KMS-11 (cell line): ENCODE results near the gene SUGCT.

Experiments used
- H2AFZ ChIP-seq: fragments of 200-600 bp; sonication (generic); 2 replicates; pipeline ENCODE4 v1.6.1; 2016; ENCODE audit warnings: antibody characterized with exemption, mixed run types, low read depth
- H3K27ac ChIP-seq: fragments of 200-600 bp; sonication (generic); 2 replicates; pipeline ENCODE4 v1.6.1; 2016; ENCODE audit warnings: mild to moderate bottlenecking, mixed run types
- H3K27me3 ChIP-seq: fragments of 200-600 bp; sonication (generic); 2 replicates; pipeline ENCODE4 v1.6.1; 2017; ENCODE audit warnings: mild to moderate bottlenecking, low read depth, mixed run types, moderate library complexity; ENCODE audit not compliant: insufficient read depth
- H3K36me3 ChIP-seq: fragments of 200-600 bp; sonication (generic); 2 replicates; pipeline ENCODE4 v1.6.1; 2017; ENCODE audit warnings: mild to moderate bottlenecking, mixed run types; ENCODE audit not compliant: insufficient read depth
- H3K4me1 ChIP-seq: fragments of 200-600 bp; sonication (generic); 2 replicates; pipeline ENCODE4 v1.6.1; 2016; ENCODE audit warnings: mild to moderate bottlenecking, low read depth, mixed run types; ENCODE audit not compliant: poor library complexity, severe bottlenecking
- H3K4me2 ChIP-seq: fragments of 200-600 bp; sonication (generic); 2 replicates; pipeline ENCODE4 v1.7.0; 2016; ENCODE audit warnings: mild to moderate bottlenecking, mixed run types
- H3K4me3 ChIP-seq: fragments of 200-600 bp; sonication (generic); IDR thresholded peaks from 2 replicates; pipeline ENCODE4 v1.6.1; 2017; ENCODE audit warnings: low read depth, low read length, mixed read lengths; ENCODE audit not compliant: insufficient read depth
- H3K79me2 ChIP-seq: fragments of 200-600 bp; sonication (generic); 2 replicates; pipeline ENCODE4 v1.6.1; 2016; ENCODE audit warnings: low read depth, mixed run types; ENCODE audit not compliant: insufficient read depth
- H3K9ac ChIP-seq: fragments of 200-600 bp; sonication (generic); 2 replicates; pipeline ENCODE4 v1.6.1; 2016; ENCODE audit warnings: mild to moderate bottlenecking, mixed run types
- H4K20me1 ChIP-seq: fragments of 200-600 bp; sonication (generic); 2 replicates; pipeline ENCODE4 v1.6.1; 2016; ENCODE audit warnings: mild to moderate bottlenecking, mixed run types; ENCODE audit not compliant: insufficient read depth
- TF ChIP-seq, protein P1 (sequence below): fragments of 200-600 bp; sonication (generic); conservative IDR thresholded peaks from 2 replicates; pipeline ENCODE4 v1.6.1; 2017; ENCODE audit warnings: low read depth, mild to moderate bottlenecking, antibody characterized with exemption, low read length, moderate library complexity, mixed read lengths

Gene SUGCT

DNA sequence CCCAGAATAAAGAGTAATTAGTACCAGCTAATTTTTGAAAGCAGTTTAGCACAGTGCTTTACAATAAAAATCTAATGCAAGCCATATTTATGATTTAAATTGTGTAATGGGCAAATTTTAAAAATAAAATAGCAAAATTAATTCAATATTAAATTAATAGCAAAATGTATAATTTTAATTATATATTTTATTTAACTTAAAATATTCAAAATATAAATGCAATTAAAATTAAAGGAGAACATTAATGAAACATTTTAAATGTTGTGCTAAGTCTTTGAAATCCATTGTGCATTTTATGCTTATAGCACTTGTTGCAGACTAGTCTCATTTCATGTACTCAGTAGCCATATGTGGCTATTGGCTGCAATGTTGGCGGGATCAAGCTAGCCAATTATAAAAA lies 367.6 kb downstream of the SUGCT start:
- Histone ChIP-seq H3K27ac (no peak overlapping the region), H3K27me3 (no peaks in the 10 kb centered on the region), H3K9ac (no peak overlapping the region), H3K4me2 (no peak overlapping the region), H3K79me2 (no peaks in the 10 kb centered on the region), H3K4me1 (peaks cover 36% of the 10 kb centered on the region), H3K36me3 (no peaks in the 10 kb centered on the region), H2AFZ (no peak overlapping the region), H3K4me3 (no peak overlapping the region), H4K20me1 (no peaks in the 10 kb centered on the region)
- TF ChIP-seq, protein P1, sequence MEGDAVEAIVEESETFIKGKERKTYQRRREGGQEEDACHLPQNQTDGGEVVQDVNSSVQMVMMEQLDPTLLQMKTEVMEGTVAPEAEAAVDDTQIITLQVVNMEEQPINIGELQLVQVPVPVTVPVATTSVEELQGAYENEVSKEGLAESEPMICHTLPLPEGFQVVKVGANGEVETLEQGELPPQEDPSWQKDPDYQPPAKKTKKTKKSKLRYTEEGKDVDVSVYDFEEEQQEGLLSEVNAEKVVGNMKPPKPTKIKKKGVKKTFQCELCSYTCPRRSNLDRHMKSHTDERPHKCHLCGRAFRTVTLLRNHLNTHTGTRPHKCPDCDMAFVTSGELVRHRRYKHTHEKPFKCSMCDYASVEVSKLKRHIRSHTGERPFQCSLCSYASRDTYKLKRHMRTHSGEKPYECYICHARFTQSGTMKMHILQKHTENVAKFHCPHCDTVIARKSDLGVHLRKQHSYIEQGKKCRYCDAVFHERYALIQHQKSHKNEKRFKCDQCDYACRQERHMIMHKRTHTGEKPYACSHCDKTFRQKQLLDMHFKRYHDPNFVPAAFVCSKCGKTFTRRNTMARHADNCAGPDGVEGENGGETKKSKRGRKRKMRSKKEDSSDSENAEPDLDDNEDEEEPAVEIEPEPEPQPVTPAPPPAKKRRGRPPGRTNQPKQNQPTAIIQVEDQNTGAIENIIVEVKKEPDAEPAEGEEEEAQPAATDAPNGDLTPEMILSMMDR, result no peak

DNA sequence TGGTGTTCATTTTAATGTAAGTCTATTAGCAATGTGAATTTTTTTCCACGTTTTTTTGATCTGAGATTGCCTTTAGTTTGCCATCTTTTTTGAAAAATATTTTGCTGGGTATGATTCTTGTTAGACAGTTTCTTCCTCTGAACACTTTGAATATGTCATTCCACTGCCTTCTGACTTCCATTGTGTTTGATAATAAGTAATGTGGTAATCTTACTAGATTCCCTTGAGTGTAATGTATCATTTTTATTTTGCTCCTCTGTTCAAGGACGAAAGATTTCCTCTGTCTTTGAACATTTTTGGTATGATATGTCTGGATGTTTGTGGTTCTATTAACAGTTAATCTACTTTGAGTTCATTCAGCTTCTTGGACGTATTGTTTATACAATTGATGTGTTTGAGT lies 371.4 kb downstream of the SUGCT start:
- Histone ChIP-seq H4K20me1 (no peaks in the 10 kb centered on the region), H3K27ac (no peak overlapping the region), H2AFZ (no peak overlapping the region), H3K4me2 (no peak overlapping the region), H3K79me2 (no peaks in the 10 kb centered on the region), H3K4me3 (no peak overlapping the region), H3K27me3 (no peaks in the 10 kb centered on the region), H3K4me1 (peaks cover 4% of the 10 kb centered on the region), H3K36me3 (no peaks in the 10 kb centered on the region), H3K9ac (no peak overlapping the region)
- TF ChIP-seq, protein P1, result no peak

DNA sequence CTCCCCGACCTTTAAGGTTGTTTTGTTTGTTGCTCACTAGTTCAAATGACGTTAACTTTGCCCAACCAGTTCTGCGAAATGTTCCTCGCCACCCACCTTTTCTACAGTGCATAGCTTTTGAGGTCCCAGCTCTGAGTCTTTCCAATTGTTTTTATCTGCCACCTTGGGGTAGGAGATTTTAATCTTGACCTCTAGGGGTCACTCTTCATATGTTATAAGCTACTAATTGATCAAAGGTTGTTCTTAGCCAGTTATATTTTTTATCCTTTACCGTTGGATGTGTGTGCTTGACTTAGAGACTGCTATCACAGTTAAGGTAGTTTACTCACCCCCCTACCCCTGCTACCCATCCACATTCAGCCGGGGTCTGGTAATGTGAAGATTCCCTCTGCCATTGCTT lies 372.4 kb downstream of the SUGCT start:
- H3K4me2 ChIP-seq, result no peak overlapping the region
- H4K20me1 ChIP-seq, result no peaks in the 10 kb centered on the region
- TF ChIP-seq, protein P1, result peak; percentile 61
- H3K4me3 ChIP-seq, result no peak overlapping the region
- H3K36me3 ChIP-seq, result no peaks in the 10 kb centered on the region
- no peak overlapping the region for H2AFZ ChIP-seq
- H3K79me2 ChIP-seq, result no peaks in the 10 kb centered on the region
- H3K4me1 ChIP-seq, result no peaks in the 10 kb centered on the region
- no peak overlapping the region for H3K9ac ChIP-seq
- no peaks in the 10 kb centered on the region for H3K27me3 ChIP-seq
- no peak overlapping the region for H3K27ac ChIP-seq

DNA sequence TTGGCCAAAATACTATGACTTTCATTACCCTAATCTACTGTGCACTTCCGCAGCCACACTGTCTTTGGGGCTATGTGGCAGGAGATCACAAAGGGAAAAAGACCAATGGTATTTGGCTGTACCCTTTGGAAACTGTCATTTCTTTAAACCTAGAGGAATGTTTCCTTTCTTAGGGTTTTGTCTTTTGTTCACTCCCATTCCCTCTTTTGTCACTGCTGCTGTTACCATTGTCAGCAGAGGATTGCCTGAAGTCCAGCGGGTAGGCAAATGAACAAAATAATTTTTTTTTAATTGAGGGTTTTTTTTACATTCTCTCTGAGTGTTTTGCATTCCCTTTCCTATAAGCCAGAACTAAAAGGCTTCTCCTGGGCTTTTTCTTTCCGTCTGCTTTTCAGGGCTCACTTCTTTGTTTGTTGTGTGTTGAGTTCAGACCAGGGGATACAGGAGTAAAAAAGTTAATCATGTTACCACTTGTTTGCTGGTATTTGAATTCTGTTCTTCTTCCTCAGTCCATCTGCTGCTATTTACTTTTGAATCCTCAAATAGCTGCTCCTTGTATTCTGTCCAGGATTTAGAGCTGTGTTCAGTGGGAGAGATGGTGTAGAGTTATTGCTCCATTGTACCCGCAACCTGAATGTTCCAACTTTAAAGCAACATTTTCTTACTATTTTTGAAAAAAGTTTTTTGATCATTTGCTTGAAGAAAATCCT lies 374.6 kb downstream of the SUGCT start:
- Histone ChIP-seq H3K27me3 (no peaks in the 10 kb centered on the region), H3K4me1 (no peaks in the 10 kb centered on the region), H3K27ac (no peak overlapping the region), H3K4me2 (no peak overlapping the region), H3K36me3 (no peaks in the 10 kb centered on the region), H2AFZ (no peak overlapping the region), H4K20me1 (no peaks in the 10 kb centered on the region), H3K9ac (no peak overlapping the region), H3K4me3 (no peak overlapping the region), H3K79me2 (no peaks in the 10 kb centered on the region)
- TF ChIP-seq, protein P1, result no peak
